Tibial nerve (tissue), 4 donors: ENCODE results near the gene RIMS3.

ENCODE experiments used
- CTCF ChIP-seq, 5 experiments: fragments of 200-600 bp in 3 of 5; fragments of 450-650 bp in 2 of 5; sonication (generic) in 3 of 5; IDR thresholded peaks; one replicate each; pipeline ENCODE4 v1.5.1; 2016 to 2019; ENCODE audit warnings: antibody characterized with exemption in 5 of 5, mild to moderate bottlenecking in 3 of 5, moderate library complexity in 2 of 5
- EP300 ChIP-seq, 2 donors: sonication (generic); formaldehyde crosslinking; IDR thresholded peaks; one replicate each; pipeline ENCODE4 v1.6.1; 2017; ENCODE audit warnings: antibody characterized with exemption in 2 of 2, mild to moderate bottlenecking in 1 of 2
- POLR2A ChIP-seq, 2 donors: fragments of 450-650 bp; IDR thresholded peaks; one replicate each; pipeline ENCODE4 v1.6.1; 2017; ENCODE audit warnings: antibody characterized with exemption in 2 of 2, mild to moderate bottlenecking in 2 of 2, moderate library complexity in 2 of 2

GRCh38 chr1:40638097-40639036 lies 27.1 kb downstream of the RIMS3 start:
- TF ChIP-seq CTCF (IDR thresholded peaks at IDR 0.05) (no peak), EP300 (IDR thresholded peaks at IDR 0.05) (no peak), POLR2A (IDR thresholded peaks at IDR 0.05) (no peak)
